Ammon's horn (tissue), 1 donor: ENCODE measurements around the gene MTG2.

Source experiments
- DNase-seq: peaks from one replicate; pipeline ENCODE4 v3.0.0-alpha.2; 2016; ENCODE audit warnings: low spot score

MTG2 gene

DNA sequence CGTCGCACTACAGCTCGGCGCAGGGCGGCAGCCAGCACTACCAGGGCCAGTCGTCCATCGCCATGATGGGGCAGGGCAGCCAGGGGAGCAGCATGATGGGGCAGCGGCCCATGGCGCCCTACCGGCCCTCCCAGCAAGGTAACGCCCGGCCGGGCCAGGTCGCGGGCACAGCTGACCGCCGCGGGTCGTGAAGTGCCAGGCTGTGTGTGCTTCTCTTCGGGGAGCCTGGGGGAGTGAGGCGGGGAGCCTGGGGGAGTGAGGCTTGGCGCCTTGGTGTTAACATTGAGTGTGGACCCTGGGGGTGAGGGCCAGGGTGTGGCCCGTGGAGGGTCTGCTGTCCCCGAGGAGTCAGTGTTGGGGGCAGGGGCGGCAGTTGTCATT, 19.4 kb upstream of the MTG2 start:
- DNase-seq: no peak

DNA sequence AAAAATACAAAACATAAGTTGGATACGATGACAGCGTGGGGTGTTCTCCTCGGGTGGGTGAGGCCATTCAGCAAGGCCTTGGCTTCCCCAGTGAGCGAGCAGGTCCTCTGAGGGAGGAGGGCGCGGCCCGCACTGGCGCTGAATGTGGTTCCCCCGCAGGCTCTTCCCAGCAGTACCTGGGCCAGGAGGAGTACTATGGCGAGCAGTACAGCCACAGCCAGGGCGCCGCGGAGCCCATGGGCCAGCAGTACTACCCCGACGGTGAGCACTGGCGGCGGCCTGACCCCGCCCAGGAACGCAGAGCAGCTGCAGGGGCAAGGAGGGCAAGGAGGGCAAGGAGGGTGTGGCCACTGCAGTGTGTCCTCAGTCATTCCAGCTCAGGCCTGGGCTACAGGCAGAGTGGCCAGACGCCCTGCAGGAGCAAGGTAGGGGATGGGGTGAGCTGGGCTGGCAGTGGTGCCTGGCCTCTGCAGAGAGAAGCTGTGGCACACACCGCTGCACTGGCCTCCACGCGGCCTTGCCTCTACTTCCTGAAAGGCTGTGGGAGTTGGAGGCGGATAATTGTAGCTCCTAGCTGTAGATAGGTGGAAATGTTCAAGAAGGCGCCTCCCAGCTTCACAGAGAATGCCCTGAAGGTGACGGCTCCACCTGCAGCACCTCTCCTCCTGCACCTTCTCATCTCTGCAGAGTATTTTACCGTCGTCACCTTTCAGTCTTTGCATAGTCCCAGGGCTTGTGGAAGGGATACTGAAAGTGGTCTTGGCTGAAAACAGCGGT, 18.7 kb upstream of the MTG2 start:
- no peak for DNase-seq

DNA sequence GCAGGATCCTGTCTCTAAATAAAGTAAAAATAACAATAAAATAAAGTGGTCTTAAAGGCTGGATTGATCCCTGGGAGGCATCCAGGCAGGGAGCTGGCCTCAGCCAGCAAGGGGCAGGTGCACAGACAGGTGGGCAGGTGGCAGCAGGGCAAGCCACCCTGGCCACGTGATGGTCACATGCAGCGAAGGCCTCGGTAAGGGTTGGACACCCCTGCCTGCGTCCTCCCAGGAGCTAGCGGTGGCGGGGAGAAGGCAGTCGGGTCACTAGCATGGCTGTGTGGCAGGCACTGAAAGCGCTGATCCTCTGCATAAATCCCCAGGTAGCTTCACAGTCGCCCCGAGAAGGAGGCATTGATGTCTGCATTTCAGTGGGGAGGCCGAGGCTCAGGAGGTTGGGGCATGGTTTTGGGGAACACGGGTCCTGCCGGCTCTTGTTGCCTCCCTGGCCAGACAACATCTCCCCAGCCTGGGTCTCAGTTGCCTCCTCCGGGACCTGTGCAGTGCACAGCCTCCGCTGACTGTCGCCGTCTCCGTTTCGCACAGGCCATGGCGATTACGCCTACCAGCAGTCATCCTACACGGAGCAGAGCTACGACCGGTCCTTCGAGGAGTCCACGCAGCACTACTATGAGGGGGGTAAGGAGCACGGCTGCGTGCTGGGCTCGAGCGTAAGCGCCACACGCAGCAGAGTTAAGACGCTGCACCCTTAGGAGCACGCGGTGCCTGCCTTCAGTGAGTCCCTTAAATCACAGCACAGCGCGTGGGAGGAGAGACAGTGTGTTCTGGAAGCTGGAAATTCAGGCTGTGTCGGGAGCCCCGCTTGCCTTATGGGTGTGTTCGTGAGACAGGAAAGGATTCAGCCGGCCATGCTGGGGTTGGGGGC, 17.7 kb upstream of the MTG2 start:
- no peak for DNase-seq

DNA sequence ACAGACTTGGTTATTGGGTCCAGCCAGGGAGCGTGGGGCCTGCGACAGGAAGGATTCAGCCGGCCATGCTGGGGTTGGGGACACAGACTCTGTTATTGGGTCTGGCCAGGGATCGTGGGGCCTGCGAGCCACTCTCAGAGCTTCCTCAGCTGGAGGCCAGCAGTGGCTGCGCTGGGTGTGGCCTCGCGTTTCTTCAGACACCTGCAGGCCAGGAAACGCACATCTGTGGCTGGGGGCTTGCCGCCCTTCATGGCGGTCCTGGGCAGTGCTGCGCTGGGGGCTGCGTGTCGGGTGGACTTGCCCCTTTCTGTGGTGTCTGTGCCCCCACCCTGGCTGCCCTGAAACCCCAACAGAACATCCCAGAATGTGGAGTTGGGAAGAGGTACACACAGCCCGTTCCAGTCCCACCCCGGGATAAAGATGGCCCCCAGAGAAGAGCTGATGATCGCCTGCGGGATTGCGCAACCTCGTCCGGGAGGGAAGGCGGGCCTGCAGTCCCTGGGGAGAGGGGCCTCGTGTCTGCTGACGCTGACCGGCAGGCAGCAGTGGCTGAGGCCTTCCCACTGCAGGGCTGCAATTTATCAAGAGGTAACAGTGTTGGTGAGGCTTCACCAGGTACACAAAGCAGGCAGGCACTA, 16.9 kb upstream of the MTG2 start:
- no peak for DNase-seq

DNA sequence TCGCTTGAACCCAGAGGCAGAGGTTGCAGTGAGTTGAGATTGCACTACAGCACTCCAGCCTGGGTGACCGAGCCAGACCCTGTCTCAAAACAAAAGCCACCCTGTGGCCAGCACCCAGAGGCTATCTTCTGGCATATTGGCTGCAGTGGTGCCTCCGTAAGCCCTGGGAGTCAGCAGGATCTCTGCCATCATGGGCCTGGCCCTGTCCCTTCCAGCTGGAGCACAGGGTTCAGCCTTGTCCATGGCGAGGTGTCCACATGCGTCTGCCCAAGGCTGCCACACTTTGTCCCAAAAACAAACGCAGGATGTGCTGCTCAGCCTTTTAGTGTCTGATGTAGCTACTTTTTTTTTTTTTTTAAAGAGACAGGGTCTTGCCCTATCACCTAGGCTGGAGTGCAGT, 15.4 kb upstream of the MTG2 start:
- no peak for DNase-seq

DNA sequence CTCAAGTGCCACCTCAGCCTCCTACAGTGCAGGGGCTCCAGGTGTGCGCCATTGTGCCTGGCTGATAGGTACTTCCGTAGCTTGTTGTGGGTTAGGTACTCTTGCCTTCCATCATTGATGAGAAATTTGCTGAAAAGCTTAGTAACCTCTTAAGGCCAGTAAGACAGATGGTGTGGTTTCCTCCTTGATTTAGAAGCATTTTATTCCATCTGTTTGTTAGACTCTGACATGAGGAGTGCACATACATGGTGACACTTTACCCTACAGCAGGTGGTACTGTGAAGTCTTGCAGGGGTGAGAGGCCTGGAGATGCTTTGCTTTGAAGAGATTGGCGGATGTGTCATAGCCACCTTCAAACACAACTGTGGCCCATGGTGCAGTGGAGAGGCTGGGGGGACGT, 14.8 kb upstream of the MTG2 start:
- DNase-seq: no peak

DNA sequence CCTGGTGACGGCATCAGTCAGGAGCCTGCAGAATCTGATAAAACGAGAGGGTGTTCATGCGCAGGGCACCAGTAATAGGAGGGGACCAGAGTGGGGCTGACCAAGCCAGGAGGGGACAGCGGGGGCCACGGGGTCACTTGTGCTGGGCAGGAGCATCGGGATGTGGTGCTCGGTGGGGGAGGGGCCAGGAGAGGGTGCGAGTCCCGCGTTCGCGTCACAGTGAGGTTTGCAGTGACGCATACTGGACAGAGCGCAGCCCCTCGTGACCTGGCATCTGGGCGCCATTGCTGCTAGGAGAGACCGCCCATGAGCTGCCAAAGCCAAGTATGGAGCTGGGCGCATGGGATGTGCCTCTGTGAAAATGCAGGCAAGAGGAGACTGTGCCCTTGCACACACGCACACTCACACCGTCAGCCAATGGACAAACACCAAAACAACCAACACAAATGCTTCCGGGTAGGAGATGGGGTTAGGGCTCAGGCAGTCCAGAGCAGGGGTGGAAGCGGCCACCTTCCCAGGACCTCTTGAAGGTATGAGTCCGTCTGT, 13.9 kb upstream of the MTG2 start:
- DNase-seq: no peak

DNA sequence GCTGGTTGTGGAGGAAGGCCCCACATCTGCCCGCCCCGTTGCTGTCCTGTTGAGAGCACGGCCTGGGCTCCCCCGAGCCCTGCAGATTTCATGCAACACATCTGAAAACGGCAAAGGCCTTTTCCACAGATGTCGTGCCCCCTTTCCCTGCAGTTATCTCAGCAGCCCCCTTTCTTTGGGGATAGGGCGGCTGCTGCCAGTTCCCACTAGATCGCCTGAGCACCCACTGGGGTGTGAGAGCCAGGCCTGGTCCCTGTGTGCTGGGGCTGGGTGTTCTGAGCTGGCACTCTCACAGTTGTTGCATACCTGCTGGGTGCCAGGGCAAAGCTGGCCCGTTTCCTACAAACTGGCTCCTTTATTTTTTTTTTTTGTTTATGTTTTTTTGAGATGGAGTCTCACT, 12.3 kb upstream of the MTG2 start:
- DNase-seq: no peak

DNA sequence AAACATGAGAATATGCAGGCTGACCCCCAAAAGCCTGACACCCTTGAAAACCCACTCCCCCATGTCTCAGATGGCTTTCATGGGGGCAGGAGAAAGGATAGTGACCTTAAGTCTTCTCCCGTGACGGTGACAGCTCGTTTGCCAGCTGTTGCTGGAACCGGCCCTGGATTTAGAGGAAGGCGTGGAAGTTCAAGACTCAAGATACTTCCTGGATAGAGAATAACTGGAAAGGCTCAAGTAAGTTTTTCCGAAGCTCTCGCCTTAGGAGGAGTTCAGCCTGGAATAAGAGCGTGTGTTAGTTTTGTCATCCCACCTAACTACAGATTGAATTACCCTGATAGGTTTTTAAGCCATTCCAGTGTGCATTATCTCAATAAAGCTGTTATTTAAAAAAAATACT, 11.6 kb upstream of the MTG2 start:
- no peak for DNase-seq

DNA sequence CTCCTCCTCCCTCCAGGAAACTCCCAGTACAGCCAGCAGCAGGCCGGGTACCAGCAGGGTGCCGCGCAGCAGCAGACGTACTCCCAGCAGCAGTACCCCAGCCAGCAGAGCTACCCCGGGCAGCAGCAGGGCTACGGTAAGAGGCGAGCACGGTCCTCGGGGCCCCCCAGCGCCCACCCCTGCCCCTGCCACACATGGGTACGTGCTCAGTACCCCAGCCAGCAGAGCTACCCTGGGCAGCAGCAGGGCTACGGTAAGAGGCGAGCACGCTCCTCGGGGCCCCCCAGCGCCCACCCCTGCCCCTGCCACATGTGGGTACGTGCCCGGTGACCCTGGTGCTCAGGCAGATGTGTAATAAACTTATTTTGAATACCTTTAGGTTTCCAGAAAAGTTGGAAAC, 10.2 kb upstream of the MTG2 start:
- DNase-seq: no peak

DNA sequence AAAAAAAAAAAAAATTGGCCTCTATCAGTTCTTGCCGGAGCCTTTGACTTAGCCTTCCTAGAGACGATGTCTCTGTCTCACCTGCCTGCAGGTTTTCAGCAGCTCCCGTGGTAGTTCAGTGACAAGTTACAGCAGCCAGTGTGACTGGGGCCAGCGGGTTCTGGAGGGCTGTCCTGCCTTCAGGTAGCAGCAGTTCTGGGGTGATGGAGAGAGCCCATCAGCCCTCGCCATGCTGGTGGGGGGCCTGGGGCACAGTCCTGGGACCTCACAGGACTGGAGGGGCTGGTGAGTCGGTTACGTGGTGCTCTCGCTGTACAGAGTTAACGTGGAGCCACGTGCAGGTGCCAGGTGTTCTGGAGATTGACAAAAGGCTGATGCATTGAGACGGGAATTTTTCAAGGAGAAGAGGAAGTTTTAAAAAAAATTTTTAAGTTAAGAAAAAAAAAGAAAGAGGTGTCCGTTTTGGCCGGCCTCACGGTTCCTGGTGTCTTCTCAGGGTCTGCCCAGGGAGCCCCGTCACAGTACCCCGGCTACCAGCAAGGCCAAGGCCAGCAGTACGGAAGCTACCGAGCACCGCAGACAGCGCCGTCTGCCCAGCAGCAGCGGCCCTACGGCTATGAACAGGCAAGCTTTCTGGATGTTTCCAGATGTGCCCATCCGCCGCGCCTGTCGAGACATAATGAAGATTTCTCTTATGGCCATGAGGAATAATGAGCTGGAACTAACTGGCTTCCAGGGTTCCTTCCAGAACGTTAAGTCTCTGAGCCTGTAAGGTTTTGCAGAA, 8.6 kb upstream of the MTG2 start:
- DNase-seq: no peak

DNA sequence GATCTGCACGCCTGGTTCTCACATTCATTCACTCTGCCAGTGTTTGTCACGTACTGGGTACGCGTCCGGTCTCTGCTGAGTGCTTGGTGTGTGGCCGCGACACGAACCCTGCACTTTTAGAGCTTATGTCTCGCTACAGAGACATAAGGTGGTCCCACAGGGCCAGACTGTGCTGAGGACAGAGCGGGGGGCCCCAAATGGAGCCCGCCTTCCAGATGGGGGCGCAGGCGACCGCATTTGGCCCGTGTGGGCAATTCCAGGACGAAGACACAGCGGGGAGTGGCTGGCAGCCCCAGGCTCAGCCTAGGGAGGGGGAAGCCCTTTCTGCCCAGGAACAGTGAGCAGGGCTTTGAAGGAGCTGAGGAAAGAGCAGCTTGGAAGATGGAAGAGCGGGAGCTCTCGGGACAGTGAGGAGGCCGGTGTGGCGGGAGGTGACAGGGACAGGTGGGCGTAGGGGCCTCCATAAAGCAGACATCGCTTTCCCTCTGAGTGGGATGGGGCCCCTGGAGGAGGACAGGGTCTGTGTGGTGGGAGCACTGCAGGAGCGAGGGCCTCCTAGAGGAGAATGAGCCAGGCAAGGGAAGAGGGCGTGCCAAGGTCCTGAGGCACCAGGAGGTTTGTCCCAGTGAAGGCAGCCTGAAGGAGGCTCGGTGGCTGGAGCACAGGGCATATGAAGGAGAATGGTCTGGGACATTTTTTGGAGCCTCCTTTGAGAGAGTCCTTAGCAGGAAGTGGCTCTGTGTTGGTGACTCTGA, 7.8 kb upstream of the MTG2 start:
- no peak for DNase-seq

DNA sequence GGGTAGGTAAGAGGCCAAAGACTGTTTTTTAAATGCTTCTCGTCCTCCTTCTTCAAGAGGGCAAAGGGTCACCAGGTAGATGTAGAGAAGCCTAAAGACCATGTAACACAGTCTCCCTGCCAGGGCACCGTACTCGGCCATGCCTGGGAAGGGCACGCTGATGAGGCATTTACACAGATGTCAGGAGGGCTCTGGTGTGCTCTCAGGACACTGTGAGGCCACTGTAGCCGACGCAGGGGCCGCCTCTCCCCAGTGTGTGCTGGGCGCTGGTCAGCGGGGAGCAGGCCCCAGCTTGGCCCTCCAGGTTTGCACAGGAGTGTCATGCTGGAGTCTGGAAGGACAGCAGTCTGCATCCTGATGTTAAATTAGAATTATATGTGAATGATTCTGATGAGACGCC, 7.1 kb upstream of the MTG2 start:
- DNase-seq: no peak

DNA sequence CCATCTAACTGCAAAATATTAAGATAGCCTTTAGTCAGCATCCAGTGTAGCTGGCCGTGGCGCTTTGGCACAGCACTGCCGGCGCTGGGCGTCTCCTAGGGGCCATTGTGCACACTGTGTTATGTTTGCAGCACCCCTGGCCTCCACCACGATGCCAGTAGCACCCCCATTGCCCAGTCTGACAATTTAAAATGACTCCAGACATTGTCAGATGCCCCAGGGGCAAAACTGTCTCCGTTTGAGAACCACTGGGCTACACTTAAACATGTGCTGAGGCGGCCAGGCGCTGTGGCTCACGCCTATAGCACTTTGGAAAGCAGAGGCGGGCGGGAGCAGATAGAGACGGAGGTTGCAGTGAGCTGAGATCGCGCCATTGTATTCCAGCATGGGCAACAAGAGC, 6.0 kb upstream of the MTG2 start:
- no peak for DNase-seq

DNA sequence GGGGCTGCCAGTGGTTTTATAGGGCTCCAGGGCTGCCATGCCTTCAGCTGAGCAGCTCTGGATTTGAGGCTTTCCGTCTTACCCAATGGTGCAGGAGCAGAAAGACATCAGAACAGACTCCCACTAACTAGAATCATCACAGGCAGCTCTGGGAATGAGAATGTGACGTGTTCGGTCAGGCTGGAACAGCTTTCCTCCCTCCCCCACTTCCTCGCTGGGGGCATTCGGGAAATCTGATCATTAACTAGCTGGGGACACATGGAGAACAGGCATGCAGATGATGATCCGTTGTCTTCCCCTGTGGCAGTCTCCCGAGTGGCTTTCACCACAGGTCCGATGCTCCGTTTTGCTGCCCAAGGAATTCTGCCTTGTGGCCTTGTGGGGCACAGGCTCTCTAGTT, 5.5 kb upstream of the MTG2 start:
- DNase-seq: peak; percentile 68

DNA sequence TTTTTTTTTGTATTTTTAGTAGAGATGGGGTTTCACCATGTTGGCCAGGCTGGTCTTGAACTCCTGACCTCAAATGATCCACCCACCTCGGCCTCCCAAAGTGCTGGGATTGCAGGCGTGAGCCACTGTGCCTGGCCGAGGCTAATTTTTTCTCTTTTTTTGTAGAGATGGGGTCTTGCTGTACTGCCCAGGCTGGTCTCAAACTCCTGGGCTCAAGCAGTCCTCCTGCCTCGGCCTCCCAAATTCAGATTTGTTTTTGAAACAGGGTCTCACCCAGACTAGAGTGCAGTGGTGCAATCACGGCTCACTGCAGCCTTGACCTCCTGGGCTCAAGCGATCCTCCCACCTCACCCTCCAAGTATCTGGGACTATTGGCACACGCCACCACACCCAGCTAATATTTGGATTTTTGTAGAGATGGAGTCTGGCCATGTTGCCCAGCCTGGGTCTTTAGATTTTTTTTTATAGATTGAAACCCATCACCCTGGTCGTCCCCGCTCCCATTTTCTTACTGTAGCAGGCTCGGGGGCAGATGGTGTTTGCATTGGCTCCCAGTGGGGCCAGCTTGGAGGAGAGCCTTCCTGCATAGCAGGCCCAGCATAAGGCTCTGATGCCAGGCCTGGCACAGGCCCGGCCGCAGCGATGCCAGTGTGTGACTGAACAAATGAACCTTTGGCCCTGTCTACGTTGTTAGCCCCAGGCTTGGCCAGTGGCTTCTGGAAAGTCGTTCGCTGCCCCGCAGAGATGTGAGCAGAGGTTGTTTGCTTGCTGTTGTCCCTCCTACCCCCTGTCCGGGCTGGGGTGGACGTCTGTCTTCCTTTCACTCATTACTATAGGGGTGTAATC, 4.3 kb upstream of the MTG2 start:
- no peak for DNase-seq

DNA sequence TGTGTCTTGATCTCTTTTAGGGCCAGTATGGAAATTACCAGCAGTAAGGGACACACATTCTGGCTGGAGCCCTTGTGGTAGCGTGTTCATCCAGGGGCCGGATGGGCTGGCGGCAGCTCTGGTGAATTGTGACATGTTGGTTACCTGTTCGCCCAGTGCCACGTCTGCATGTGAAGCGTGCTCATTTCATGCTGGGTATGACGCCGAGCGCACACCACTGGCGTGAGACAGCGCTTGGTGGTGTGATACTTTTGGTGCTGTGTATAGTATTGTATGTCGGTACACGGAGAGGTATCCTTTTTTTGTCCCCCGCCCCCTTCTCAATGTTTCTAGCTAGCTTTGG, 3.7 kb upstream of the MTG2 start:
- DNase-seq: no peak

DNA sequence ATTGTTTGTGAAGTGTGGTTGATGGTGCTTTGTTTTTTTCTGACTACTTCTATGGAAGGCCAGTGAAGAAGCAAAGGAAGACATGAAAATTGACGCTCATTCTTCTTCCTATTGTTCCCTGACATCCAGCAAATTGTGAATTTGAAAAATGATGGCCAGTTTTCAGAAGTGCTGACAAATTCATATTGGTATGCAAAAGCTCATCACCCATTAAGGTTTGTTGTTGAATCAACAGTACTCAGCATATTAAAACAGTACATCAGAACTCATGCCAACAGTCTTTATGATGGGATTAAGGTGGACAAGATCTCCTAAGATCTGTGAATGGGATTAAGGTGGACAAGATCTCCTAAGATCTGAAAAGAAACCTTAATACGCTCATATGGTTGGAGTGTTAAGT, 1.0 kb upstream of the MTG2 start:
- no peak for DNase-seq

DNA sequence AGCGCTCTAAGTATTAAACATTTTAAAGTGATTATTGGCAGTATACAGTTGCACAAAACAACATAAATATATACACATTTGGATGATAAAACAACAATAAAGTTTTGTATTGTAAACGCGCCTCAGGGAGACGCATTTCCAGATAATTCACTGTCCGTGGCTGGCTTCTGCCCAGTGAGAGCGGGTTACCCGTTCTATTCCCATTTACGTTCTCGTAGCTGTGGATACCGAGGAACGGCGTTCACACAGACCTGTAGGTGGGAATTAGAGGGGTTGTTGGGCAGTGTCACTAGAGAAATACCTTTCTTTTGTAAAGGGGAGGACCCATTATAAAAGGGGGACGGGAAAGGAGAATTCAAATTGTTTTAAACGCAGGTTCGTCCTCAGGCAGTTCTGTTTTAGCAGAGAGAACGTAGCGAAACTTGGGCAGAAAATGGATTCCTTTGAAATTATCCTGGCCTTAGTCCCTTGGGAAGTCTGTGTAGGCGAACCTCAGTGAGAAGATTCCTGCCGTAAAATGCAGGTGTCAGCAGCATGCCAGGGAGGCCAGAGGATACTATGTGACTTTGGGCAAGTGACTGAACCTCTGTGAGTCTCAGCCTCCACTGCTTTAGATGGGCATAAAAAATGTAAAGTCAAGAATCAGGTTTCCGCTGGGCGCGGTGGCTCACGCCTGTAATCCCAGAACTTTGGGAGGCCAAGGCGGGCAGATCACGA, 756 bp downstream of the MTG2 start:
- no peak for DNase-seq

DNA sequence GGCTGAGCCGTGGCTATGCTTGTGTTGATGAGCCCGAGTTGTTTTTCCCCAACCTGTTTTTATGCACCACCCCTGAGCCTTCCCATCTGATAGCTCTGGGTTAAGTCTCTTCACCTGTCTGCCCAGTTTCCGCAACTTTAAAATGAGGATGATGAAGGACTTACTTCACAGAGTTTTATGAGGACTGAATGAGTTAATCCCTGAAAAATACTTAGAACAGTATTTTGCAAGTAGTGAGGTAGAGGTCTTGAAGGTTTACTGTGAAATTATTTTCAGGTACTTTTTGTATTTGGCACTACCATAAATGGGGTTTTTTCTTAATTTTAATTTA, 3.2 kb downstream of the MTG2 start:
- no peak for DNase-seq
